VCaP (cell line): ENCODE results near the gene DTWD2.
"Not testable (repeated sequence)": the region's sequence is repeated elsewhere in the genome, so short reads cannot be mapped to it uniquely, and the experiment has no call there.

ENCODE experiments used
- H3K27ac ChIP-seq: fragments of 450-650 bp; 2 replicates; pipeline ENCODE4 v1.5.1; 2017
- TF ChIP-seq, protein P1 (sequence below): fragments of 450-650 bp; conservative IDR thresholded peaks from 2 replicates; pipeline ENCODE4 v1.5.1; 2017; ENCODE audit warnings: mild to moderate bottlenecking, moderate library complexity

The DTWD2 gene

DNA sequence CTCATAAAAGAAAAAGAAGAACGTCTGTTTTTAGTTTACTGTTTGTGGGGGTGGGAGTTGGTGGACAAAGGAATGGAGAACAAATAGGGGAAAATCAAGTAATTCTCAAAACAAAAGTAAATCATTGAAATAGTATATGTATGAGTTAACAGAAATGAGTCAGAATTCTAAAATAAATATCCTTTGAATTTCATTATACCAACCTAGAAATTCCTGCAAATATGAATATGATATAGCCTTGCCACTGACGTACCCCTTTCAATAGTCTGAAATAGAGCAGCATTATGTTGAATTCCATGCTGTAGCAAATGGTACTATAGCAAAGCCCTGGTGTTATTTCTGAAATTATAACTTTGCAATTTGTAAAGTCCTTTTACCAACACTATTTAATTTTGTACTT lies 29.6 kb upstream of the DTWD2 start:
- H3K27ac ChIP-seq = no peak overlapping the region
- TF ChIP-seq, protein P1, sequence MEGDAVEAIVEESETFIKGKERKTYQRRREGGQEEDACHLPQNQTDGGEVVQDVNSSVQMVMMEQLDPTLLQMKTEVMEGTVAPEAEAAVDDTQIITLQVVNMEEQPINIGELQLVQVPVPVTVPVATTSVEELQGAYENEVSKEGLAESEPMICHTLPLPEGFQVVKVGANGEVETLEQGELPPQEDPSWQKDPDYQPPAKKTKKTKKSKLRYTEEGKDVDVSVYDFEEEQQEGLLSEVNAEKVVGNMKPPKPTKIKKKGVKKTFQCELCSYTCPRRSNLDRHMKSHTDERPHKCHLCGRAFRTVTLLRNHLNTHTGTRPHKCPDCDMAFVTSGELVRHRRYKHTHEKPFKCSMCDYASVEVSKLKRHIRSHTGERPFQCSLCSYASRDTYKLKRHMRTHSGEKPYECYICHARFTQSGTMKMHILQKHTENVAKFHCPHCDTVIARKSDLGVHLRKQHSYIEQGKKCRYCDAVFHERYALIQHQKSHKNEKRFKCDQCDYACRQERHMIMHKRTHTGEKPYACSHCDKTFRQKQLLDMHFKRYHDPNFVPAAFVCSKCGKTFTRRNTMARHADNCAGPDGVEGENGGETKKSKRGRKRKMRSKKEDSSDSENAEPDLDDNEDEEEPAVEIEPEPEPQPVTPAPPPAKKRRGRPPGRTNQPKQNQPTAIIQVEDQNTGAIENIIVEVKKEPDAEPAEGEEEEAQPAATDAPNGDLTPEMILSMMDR = no peak

DNA sequence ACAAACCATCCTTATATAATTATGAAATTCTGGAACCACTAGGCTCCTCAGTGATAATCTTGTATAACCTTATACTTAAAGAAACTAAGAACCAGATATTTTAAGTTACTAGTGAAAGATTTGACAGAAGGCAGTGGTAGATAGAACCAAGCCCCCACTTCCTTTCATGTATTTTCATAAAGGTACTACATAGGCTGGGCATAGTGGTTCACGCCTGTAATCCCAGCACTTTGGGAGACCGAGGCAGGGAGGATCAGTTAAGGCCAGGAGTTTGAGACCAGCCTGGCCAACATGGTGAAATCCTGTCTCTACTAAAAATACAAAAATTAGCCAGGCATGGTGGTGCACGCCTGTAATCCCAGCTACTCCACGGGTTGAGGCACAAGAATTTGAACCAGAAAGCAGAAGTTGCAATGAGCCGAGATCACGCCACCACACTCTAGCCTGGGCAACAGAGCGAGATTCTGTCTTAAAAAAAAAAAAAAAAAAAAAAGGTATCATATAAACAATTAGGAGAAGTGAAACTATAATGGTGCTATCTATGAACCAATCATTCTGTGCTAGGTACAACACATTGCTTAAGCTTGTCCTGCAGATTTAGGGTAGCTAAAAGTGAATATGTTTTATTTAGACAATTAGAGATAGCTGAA lies 27.9 kb upstream of the DTWD2 start:
- TF ChIP-seq, protein P1 = no peak
- no peak overlapping the region for H3K27ac ChIP-seq

DNA sequence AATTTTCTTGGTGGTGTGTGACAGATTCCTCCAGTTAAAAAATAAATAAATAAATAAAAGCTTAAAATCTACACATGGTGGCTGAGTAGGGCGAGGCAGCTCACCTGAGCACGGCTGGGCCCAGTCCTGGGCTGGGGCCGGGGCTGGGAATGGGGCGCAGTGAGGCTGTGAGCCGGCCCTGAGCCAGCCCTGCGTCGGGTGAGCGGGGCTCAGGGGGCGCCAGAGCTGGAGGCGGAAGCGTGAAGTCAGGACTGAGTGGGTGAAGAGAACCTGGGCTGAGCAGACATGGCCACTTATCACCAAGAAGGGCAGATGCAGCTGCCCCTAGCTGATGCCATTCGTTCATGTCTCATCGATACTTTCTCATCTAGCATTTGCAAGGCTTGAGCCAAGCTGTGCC lies 22.8 kb upstream of the DTWD2 start:
- no peak overlapping the region for H3K27ac ChIP-seq
- TF ChIP-seq, protein P1 = no peak

DNA sequence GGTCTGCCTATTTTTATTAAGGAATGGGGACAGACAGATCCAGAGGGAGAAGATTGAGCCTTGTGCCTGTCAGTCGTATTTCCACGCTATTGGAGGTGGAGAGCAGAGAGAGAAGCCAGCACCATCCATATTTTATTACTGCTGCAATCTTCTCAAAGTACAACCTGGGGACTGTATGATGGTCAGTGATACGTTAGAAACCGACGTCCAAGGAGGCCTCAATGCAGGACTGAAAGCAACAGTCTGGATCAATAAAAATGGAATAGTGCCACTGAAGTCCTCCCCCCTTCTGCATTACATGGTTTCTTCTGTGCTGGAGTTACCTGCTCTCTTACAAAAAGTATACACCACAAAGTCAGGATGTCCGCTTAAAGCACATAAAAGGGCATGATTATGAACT lies 21.9 kb upstream of the DTWD2 start:
- TF ChIP-seq, protein P1 = no peak
- no peak overlapping the region for H3K27ac ChIP-seq

DNA sequence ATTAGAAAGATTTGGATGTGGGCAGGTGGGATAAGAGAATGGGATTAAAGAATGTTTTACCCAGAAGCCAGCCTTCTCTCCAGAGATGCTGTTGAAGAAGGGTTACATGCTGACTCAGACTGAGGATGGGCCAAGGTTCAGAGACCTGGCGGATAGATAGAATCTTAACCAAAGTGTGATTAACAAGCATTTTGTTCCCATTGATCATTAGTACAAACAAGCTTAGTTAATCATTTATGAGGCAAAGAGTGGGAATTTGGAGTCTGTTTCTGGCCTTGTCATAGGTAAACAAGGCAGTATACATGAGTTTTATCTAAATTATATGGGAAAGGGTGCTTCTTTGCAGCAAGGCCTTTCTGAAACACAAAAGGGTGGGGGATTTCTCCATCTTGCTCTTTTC lies 20.8 kb upstream of the DTWD2 start:
- TF ChIP-seq, protein P1 = no peak
- H3K27ac ChIP-seq = peak overlapping the region; percentile 43

DNA sequence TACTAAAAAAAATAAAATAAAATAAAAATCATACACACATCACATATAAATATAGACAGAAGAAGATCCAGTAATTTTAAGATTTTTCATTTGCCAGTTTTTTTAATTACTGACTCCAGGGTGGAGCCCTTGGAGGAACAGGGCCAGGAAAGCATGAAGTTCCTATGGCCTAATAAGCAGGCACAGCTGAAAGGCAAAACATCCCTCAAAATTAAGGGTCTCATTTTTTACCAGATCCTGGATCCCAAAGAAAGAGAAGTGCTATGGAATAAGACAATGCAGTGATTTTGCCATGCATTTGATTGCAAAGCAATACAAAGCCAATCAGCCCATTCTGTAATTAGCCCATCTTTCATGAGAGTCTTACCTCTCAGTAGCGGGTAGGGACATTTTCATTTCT lies 11.3 kb upstream of the DTWD2 start:
- no peak overlapping the region for H3K27ac ChIP-seq
- TF ChIP-seq, protein P1 = no peak

DNA sequence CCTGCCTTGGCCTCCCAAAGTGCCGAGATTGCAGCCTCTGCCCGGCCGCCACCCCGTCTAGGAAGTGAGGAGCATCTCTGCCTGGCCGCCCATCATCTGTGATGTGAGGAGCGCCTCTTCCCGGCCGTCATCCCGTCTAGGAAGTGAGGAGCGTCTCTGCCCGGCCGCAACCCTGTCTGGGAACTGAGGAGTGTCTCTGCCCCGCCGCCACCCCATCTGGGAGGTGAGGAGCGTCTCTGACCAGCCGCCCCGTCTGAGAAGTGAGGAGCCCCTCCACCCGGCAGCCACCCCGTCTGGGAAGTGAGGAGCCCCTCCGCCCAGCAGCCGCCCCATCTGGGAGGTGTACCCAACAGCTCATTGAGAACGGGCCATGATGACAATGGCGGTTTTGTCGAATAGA lies 10.5 kb upstream of the DTWD2 start:
- not testable (repeated sequence) for H3K27ac ChIP-seq

DNA sequence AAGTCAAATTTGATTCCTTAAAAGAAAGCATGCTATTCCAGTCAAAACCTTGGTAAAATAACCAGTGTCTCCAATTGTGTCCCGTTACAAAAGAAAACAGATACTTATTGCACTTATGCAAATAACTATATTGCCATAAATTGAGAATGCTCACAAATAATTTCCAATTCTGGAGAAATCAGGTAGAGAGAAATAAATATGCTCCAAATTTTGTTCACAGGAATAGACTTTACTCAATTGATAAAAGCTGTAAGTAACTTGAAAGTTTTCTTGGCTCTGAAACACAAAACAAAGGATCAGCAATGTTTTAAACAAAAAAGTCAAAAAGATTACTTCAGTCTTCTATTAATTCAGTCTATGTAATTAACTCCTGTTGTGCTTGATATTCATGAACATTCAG lies 7.8 kb upstream of the DTWD2 start:
- TF ChIP-seq, protein P1 = no peak
- H3K27ac ChIP-seq = no peak overlapping the region
